DMS 273 (cell line): Measurements from ENCODE around the gene SFMBT2.
A peak's percentile ranks its signal among the peaks of the same experiment; 100 is the strongest.

Source experiments
- DNase-seq: peaks from one replicate; lab custom pipeline; 2025; ENCODE audit not compliant: unreplicated experiment; lab: John Stamatoyannopoulos, UW

The SFMBT2 gene

DNA sequence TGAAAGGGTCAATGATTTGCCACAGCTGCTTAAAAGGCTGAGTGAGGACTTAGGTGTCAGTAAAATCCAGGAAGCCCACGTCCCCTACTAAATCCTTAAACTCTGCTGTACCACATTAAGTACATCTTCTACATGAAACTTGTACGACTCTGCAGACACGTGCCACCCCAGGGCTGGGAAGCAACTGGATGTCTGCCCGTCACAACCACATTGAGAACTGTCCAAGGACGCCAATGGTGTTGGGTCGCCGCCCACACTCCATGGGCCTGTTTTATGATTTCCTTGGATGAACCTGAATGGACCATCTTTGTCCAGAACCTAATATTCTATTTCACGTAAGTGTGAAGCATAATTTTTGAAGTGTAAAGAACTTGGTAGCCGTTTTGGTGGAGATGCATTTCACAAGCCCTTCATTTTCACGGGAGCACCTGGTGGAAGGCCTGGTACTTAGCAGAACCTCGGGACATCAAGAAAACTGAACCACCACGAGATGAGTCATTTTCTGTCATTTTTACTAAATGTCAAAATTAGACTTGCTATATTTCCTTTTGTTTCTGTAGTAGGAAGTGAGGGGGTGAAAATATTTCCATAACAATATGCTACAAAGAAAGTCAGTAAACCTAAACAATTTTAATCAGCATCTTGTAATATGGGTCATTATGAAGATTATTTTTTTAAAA lies 134.9 kb downstream of the SFMBT2 start:
- no peak for DNase-seq

DNA sequence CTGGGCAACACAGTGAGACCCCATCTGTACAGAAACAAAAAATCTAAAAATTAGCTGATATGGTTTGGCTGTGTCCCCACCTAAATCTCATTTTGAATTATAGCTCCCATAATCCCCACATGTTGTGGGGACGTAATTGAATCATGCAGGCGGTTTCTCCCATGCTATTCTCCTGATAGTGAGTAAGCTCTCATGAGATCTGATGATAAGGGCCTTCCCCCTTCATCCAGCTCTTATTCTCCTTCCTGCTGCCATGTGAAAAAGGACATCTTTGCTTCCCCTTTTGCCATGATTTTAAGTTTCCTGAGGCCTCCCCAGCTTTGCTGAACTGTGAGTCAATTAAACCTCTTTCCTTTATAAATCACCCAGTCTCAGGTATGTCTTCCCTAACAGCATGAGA lies 136.5 kb downstream of the SFMBT2 start:
- DNase-seq: no peak

DNA sequence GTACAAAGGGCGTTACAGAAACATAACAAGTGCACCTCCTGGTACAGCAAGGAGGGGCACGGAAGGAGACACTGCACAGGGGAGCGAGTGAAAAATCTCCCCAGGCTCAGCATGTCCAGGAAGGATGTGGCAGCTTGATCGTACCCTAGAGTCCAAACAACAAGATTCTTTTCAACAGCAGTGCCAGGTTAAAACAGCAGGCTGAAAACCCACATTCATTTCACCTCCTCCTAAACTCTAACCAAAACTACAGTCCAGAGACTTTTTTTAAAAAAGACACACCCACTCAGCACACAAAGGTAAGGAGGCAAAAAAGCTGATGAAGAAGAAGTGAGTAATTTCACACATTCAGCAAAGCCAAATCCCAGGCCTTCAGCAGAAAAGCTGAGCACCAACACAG lies 138.8 kb downstream of the SFMBT2 start:
- no peak for DNase-seq

DNA sequence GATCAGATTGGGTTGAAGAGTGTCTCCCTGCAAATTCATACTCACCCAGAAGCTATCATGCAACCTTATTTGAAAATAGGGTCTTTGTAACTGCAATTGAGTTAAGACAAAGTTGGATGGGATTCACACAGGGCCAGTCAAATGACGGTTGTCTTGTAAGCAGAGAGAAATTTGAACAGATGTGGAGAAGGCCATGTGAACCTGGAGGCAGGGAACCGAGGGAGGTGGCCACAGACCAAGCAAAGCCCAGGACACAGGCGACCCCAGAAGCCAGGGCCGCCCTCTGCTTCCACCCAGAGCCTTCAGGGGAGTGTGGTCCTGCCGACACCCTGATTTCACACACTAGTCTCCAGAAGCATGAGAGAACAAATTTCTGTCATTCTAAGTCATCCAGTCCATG lies 140.8 kb downstream of the SFMBT2 start:
- no peak for DNase-seq

DNA sequence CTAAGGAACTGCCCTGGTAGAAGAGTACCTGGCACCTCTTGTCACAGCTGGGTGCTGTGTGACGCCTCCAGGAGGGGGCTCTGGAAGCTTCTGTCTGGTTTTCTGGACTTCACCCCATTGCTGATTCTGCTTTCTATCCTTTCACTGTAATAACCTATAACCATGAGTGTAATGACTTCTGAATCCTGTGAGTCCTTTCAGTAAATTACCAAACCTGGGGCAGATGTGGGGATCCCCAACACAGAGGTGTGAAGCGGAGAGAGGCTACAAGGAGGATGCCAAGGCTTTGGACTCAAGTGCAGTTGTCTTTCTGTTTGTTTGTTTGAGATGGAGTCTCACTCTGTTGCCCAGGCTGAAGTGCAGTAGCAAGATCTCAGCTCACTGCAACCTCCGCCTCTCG lies 143.7 kb downstream of the SFMBT2 start:
- DNase-seq: no peak

DNA sequence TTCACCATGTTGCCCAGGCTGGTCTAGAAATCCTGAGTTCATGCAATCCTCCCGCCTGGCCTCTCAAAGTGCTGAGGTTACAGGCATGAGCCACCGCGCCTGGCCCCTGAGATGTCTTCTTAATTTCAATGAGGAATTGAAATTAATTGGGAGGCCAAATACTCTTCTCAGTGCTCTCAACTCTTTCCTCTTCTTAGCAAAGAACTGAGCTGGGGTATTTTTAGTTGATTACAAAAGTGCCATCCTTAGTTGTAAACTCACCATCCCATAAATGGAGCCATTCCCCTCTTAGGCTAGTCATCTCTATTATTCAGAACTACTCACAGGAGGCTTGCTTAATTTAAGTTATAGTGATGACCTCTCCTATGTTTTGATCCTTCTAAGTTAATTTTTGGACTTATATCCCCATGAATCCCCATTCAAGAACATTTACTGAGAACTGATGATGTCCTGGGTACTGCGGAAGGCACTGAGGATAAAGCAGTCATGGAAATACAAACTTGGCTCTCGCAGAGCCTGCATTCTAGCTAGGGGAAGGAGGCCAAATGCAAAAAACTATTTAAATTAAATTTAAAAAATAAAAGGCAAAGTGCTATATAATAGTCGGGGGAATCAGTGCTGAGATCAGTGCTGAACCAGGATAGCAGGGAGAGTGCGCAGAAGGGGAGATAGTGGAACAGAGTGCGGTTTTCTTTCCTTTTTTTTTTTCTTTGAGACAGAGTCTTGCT lies 145.3 kb downstream of the SFMBT2 start:
- no peak for DNase-seq

DNA sequence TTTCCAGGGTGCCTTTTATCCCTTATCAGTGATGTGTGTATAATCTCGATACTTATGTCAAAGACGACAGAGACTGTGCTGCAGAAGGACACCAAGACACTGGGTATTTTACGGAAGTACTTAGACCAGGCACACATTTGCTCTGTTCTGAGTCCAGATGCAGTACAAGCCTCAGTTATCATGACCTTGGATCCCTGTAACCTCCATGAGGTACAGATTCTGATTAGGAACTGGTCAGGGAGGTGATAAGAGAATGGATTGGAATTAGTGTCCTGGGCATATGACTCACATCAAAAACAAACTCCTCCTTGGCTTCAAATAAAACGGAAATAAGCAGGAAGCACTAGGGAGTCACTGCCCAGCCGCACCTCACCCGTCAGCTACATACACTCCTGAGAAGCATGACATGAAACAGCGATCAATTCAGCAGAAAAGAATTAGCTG lies 146.5 kb downstream of the SFMBT2 start:
- DNase-seq: no peak

DNA sequence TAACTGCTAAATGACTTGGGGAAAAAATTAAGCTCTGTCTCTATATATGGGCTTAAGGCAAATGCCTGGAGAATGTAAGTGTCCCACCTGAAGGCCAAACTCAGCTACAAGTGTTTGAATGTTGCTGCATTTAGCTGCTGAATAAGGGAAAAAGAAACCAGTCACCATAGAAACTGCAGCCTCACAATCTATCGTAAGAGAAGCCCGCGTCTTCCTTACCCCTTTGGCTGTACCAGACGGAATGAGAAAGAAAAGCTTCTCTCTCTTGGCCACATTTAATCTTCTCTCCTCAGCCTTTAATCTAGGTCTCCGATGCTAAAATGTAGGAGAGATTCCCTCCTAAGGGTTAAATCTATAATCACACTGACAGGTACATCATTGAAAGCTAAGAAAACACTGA lies 147.2 kb downstream of the SFMBT2 start:
- DNase-seq: no peak

DNA sequence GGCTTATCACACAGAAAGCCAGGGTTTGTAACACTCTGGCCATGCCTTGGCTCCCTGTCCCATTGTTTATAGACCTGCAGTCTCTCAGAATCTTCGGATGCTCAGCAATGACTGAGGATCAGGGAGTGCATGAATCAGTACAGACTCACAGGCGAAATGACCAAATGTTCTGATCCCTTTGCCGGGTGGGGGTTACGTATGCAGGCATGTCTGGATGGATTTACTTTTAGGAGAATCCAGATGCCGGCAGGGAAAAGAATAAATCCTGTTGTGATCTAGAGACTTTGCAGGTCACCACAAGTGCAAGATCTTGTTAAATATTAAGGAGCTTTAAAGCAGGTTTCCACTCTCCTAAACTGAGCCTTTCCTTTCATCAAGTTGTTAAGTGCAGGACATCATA lies 149.5 kb downstream of the SFMBT2 start:
- no peak for DNase-seq

DNA sequence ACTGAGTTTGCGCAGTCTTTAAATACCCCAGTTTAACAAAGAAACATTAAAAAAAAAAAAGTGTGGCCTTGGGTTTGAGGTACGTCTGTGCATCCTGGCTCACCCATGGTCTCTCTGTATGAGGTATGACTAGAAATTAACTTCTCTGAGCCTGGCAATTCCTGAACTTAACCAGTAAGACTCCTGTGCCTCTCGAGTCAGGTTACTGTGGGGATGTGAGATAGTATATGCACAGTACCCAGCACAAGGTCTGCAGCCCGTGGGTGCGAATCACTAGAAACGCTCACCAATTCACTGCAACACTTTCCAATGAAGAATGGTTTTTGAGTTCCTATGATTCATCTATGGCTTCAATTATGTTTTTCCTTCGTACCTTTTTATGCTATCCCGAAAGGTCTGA lies 149.9 kb downstream of the SFMBT2 start:
- no peak for DNase-seq

DNA sequence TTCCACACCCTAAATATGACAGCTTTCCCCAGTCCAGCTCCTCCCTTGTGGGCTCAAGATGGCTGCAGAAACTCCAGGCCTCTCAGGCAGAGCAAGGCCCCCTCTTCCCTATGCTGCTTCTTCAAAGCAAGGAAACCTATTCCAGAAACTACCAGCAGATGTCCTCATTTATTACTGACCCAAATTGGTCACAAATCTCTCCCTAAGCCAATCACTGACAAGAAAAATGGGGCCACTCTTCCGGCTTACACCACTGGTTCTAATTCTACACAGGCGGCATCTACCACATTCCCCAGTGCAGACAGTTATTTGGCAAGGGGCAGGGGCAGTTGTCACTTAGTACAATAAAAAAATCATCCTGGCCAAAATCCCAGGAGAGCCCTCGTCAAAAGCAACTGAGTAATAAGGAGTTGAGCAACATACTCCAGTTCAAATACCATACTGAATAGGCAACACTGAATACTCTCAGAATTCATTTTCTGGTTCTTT lies 150.4 kb downstream of the SFMBT2 start:
- DNase-seq: peak; percentile 56

DNA sequence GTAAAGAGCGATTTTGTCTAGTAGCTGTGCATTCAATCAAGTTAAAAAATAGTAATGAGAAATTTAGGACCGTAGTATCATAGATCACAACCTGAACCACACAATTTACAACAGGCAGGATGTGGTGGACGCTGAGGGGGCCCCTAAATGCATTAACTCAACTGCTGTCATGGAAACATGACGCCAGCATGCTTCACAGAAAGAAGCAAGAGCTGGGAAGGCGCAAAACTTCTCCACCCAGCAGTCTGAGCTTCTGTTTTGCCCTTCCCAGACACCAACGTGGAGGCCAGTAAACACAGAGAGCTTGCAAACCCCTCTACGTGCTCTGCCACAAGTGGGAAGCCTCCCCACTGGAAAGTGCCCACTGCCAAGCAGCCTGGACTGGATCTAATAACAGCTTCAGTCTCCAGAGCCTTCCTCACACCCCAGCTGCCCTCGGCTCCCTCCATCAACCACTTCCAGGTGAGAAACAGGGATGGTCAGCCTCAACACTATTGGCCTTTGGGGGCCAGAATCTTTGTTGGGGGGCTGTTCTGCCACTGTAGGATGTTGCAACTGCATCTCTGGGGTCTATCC lies 151.8 kb downstream of the SFMBT2 start:
- no peak for DNase-seq

DNA sequence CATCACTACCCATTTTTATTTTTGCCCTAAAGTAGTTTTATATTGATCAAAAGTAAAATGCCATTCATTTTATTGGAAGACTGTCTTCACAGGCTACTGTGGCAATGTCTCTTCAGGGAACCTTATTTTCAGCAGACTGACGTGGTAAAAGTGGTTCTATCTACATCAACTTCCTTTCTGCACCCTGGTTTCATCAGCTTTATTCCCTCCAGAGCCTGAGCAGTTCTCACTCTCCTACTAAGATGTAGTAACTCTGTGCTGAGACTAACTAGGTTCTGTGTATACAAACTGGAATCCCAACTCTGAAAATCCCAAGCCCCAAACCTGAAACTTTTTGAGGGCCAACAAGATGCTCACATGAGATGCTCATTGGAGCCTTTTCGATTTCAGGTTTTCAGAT lies 155.3 kb downstream of the SFMBT2 start:
- no peak for DNase-seq

DNA sequence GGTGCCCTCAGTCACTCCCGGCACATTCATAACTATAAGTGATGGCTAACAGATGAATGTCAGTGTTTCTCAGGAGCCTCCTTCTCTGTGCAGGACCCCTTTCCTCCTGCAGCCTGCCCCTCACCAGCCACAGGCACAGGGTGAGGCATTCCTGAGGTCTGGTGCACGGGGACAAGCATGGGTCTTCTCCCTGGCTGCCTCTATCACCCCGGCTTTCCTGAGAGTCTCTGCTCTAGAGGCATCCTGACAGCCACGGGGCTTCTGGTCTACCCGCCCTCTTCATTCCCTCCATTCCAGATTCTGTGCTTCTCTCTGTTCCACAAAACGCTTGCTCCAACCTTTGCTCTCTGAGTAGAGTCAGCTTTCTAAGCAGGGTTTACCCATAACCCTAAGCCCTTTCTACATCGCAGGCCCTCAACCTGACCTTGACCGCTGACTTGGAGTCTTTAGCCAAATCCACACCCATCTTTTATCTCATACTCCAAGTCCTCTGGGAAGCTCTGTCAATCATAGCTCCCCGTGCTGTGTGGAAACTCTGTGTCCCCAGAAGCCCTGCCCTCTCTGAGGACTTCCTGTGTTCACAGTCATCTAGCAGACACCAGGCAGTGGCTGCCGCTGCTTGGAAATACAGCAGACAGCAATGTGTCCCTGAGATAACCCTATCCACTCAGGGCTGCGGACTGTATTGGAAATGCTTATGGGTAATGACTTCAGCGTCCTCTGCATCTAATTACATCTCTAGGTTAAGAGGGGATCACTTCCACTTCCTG lies 159.0 kb downstream of the SFMBT2 start:
- DNase-seq: no peak

DNA sequence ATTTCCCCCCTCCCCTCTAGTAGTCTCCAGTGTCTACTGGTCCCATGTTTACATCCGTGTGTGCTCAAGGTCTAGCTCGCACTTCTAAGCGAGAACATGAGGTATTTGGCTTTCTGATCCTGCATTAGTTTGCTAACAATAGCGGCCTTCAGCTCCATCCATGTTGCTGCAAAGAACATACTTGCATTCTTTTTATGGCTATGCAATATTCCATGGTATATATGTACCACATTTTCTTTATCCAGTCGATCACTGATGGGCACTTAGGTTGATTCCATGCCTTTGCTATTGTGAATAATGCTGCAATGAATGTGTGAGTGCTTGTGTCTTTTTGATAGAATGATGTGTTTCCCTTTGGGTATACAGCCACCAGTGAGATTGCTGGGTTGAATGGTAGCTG lies 160.6 kb downstream of the SFMBT2 start:
- no peak for DNase-seq

DNA sequence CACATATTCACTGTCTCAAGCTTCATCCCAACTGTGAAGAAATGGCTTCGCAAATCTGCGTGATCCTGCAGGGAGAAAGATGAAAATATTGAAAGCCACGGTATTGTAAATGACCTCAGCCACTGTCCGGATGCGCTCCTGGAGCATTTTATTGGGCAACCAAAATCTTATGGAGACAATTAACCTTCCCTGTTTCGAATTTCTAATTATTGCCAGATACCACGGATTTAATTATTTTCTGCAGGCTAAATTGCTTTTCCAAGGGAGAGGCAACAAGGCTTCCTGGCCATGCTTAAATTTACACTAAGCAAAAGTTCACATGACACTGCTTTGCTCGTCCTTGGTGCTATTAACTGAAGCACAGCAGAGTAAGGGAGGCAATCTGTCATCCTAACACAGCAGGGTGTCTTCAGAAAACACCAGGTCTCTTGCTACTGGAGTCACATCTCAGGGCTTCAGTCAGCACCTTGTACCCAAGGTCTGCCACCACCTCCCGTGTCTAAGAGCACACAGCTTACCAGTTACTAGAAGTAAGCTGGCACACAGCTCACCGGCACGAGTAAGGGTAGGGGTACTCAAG lies 162.2 kb downstream of the SFMBT2 start:
- no peak for DNase-seq

DNA sequence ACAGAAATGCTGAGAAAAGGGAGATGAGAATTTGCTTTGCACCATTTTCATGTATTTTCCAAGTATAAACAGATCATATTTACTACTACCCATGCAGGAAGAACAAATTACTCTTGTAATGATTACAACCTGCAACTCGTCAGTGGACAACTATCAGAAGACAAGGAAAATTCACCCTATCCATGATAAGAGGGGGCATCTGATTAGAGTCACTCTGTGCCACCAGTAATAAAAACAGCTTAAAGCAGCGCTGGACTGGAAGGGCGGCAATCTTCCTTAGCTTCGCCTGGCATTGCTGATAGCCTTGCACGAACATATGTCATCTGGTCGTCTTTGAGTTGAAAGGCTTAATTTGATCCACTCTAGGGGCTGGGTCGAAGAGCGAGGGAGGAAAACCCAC lies 162.7 kb downstream of the SFMBT2 start:
- no peak for DNase-seq

DNA sequence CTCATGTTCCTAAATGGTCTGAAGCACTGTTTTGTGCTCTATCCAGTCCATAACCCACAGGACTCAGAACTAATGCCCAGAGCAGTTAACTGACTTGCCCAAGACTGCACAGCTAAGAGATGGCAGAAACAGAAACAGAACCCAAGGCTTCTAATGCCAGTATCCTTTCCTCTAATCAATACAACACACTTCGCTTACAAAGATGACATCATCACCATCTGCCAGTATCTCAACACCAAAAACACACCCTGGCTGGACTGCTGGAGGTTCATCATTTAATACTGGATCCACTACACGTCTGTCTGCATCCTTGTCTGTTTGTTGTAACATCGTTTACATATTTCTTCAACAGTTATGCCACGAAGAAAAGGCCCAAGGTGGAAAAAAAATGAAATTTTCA lies 165.3 kb downstream of the SFMBT2 start:
- no peak for DNase-seq

DNA sequence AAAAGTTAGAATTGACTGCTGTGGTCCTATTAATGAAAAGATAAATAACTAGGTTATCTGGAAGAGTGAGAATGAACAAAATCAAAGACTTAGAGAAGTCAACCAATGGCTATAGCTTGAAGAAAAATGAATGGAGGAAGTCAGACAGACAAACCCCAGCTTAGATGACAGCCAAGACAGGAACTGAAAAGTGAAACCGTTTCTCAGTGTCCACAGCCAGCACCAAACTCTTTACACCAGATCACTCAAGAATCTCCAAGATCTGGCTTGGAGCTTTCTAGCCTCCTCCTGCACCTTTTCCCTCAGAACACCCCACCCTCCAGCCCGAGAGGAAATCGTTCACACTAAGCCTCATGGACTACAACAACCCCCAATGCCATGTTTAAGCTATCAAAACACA lies 167.0 kb downstream of the SFMBT2 start:
- DNase-seq: no peak

DNA sequence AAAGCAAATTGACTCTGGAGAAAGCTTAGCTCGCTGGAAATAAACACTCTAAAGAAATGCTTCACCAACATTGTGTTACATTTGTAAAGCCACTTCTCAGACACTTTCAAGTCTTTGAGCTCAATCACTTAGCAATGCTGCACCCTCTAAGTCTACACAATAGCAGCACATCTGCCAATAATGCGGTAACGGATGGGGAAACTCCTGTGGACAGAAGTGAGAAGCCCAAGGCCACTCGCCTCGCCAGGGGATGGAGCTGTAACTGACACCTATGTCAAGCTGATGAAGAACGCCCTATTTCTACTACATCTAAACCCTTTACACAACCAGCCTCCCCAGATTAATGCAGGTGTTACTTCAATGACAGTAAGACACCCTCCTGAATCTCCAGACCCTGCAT lies 167.7 kb downstream of the SFMBT2 start:
- DNase-seq: no peak

DNA sequence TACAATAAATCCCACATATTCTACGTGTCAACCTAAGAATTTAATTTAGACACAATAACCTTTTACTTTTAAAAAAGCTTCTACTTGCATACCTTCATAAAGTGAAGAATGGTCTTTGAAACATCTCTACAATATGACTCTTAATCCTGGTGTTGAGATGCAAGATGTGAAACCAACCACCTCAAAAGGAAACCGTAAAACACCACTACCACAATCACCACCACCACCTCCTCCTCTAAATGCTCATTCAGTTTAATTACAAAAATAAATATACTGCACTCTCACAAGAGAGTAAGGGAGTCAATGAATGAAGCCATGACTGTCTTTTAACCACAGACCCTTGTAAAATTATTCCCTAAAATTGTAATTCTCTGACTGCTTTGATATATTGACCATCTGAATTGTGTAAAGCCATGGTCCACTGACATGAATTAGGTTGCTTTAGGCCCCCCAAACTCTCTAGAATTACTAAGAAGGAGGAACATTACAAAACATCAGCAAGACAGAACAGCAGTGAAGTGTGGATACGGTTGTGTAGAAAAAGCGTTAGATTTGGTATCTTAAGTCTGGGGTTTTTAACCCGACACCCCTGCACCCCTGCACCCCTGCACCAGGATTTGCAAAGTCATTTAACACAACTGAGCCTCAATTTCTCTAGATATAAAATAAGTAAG lies 171.4 kb downstream of the SFMBT2 start:
- no peak for DNase-seq
